CD4-positive, alpha-beta T cell treated with Interferon gamma for 1 hour (primary cell): ENCODE results near the gene METTL17.
"Not testable (repeated sequence)": the region's sequence is repeated elsewhere in the genome, so short reads cannot be mapped to it uniquely, and the experiment has no call there.

ENCODE experiments used
- DNase-seq: peaks from one replicate; pipeline ENCODE4 v3.0.0-alpha.2; 2020

The METTL17 gene, protein sequence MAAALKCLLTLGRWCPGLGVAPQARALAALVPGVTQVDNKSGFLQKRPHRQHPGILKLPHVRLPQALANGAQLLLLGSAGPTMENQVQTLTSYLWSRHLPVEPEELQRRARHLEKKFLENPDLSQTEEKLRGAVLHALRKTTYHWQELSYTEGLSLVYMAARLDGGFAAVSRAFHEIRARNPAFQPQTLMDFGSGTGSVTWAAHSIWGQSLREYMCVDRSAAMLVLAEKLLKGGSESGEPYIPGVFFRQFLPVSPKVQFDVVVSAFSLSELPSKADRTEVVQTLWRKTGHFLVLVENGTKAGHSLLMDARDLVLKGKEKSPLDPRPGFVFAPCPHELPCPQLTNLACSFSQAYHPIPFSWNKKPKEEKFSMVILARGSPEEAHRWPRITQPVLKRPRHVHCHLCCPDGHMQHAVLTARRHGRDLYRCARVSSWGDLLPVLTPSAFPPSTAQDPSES

GRCh38 chr14:20989787-20990600 is at the start of gene METTL17:
METTL17 (plus strand) TSS chr14:20989980; CDS start chr14:20990003, 23 bp downstream.
- peak; percentile 86 for DNase-seq

- peak; percentile 3 for DNase-seq
Observed at GRCh38 chr14:20945146-20945545, 44.6 kb upstream of the METTL17 start.

DNA sequence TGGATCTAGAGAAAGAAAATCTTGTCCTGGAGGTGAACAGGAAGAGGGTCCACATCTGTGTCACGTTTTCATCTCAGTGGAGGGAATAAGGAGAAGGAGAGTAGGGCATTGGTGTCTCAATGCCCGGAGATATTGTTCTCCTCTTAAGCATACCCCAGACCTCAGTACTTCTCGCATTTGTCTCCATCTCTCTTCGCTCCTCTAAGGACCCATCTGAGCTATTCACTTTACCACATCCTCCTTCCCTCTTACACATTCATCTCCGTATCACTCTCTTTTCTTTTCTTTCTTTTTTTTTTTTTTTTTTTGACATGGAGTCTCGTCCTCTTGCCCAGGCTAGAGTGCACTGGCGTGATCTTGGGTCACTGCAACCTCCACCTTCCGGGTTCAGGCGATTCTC is 43.1 kb upstream of the METTL17 start:
- DNase-seq = not testable (repeated sequence)

DNA sequence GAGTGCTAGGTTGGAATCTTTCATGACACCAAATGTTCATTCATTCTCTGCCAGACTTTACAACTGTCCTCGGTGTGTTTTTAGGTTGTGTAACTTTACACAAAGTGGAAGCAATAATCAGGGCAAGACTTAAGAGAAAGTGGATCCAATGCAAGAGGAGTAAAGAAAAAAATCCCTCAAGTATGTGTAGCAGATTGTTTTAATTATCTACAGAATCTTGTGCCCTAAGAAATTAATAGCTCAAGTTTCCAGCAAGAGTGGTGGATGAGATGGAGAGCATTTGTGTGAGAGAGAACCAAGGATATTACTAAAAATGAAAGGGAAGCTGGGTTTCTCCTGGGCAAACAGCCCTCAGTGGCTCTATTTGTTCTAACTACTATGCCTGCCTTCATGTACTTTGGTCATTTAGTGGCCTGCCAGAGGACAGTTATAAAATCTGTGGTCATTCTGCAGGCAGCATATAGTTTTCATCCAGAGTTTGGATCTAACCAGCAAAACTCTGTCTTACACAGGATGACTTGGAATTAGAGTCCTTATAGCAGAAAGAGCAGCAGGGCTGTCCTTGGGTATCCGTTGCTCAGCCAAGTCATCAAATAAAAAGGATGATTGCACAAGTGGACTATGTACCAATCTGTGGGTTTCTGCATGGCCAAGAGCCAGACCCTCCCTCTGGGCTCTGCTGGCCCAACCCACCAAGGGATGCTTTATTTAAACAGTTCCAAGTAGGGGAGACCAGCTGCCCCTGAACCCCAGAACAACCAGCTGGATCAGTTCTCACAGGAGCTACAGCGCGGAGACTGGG is 34.8 kb upstream of the METTL17 start, which contains the start of gene RNASE2:
Gene RNASE2 (plus strand): TSS at position 752 of the 802 bp plus-strand sequence. CDS start 285 bp downstream, outside the sequence.
- DNase-seq = peak; percentile 2

- not testable (repeated sequence) for DNase-seq
Observed at GRCh38 chr14:20955538-20955873, 34.3 kb upstream of the METTL17 start.

GRCh38 chr14:20956376-20956976 is 33.3 kb upstream of the METTL17 start:
- no peak for DNase-seq

DNA sequence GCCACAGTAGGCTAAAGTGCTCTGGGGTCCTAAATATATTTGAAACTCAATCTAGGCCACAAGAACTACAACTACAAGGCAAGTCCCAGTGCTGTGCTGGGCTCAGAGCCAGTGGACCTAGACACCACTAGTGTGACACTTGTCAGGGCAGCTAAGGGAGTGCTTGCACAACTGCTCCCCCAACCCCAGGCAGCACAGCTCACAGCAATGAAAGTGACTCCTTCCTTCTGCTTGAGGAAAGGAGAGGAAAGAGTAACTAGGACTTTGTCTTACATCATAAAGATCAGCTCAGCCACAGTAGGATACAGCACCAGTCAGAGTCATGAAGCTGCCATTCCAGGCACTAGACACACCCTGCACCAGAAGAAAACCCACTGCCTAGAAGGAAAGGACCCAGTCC is 30.8 kb upstream of the METTL17 start:
- DNase-seq = not testable (repeated sequence)

GRCh38 chr14:20969336-20969735 is 20.4 kb upstream of the METTL17 start:
- DNase-seq = no peak

GRCh38 chr14:20970647-20970982 is 19.2 kb upstream of the METTL17 start:
- DNase-seq = no peak

DNA sequence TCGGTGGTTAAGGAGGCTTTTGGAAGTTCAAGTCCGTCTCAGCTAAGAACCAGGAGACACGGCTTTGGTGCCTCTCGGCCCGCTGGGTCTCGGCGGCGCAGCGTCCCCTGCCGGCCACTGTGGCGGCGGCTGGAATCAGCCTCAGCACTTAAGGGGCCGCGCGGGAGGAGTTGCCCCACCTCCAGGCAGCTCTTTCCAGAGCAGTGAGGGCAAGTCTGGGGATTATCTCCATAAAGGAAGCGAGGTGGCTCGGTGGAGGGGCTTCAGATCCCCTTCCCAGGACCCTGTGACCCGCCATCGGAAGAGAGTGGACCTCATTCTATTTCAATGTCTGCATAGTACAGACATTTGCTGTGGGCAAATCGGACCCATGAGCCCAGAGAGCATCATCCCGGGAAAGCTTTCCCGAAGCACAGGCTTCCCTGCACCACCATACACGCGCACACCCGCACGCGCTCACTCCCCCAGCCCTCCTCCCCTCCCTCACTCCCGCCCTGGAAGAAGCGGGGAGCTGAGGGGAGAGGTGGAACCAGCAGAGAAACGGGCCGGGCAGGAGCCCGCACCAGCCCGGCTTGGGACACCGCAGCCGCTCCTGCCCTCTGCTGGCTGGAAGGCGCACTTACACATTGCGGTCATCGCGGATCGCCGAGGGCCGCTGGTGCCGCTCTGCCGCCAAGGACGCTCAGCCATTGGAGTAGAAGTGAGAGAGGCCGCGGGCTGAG is 18.6 kb upstream of the METTL17 start:
- peak; percentile 78 for DNase-seq

DNA sequence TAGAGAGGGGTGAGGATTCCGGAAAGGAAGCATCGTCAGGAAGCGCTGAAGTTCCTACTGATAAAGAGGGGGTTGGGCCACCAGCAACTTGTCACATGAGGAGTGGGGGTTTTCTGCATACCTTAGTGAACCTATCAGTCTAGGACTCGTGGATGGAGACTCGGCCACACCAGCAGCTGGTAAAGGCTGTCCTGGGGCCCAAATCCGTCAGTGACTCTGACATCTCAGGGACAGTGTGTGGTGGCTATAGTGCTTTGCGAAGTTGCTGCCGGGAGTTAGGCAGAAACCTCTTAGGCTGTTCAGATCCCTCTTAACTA is 18.1 kb upstream of the METTL17 start:
- DNase-seq = no peak

DNA sequence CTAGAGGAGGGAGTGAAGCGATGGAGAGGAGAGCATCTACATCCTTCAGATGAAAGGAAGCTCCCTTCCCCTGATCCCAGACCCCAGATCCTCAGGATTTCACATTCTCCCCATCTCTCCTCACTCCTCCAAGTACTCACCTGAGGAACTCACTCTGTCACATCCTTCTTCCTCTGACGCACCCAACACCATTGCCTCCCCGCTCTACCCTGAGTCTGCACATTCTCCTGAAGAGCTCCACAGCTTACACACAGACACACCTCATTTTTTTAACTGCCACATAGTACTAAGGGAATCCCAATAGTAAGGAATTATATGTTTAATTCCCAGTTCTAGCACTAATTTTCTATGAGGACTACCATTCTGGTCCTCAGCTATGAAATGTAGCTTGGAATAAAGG is 16.3 kb upstream of the METTL17 start:
- DNase-seq = no peak

DNA sequence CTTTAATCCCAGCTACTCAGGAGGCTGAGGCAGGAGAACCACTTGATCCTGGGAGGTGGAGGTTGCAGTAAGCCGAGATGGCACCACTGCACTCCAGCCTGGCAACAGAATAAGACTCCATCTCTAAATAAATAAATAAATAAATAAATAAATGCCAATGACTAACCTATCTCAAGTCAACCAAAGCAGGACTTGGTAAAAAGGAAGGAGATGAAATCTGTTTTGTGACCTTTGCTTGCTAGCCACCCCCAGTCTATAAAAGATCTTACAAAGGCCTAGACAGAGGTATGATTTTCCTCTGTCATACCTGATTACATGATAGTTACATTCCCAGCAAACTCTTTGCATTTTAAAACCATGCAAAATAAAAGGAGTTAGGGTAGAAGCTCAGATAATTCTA is 13.5 kb upstream of the METTL17 start:
- DNase-seq = no peak

- no peak for DNase-seq
Observed at GRCh38 chr14:20978687-20979086, 11.1 kb upstream of the METTL17 start.

GRCh38 chr14:20980906-20981305 is 8.9 kb upstream of the METTL17 start:
- DNase-seq = no peak

DNA sequence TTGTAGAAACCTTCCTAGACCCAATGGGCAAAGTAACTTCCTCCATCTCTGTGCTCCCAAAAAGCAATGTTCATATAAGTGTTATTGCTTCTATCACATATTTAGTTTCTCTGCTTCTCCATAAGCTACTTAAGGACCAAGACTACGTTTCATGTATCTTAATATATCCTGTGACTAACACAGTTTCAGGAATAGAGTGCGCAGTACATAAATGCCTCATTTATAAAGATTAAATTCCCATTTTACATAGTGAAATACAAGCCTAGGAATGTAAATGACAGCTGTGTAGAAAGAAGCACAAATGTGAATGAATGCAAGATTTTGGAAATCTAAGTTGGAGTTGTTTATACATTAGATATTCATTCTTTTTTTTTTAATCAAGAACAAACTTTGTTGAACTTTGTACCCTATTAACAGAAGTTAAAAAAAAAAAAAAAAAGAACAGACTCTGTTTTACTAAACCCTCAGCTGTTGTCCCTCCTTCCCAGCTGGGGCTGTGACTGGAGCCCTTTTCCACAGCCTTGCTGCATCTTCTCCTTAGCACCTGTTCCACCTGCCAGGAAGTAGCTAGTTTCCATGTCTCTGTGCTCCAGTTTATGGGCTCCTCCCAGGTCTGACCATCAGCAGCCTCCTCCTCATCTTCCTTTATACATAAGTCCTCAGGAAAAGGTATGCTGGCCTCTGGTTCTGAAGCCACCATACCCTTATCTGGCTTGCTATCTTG is 7.0 kb upstream of the METTL17 start:
- no peak for DNase-seq

DNA sequence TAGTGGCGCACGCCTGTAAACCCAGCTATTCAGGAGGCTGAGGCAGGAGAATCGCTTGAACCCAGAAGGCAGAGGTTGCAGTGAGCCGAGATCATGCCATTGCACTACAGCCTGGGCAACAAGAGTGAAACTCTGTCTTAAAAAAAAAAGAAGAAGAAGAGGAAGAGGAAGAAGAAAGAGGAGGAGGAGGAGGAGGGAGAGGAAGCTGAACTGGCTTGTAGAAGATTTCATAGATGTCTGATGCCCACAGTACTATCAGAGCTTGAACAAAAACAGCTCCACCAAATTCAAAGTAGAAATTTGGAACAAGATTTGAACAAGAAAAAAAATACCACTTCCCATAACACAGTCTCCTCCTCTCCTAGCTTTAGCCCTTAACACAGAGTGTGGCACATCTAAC is 4.1 kb upstream of the METTL17 start:
- DNase-seq = not testable (repeated sequence)

DNA sequence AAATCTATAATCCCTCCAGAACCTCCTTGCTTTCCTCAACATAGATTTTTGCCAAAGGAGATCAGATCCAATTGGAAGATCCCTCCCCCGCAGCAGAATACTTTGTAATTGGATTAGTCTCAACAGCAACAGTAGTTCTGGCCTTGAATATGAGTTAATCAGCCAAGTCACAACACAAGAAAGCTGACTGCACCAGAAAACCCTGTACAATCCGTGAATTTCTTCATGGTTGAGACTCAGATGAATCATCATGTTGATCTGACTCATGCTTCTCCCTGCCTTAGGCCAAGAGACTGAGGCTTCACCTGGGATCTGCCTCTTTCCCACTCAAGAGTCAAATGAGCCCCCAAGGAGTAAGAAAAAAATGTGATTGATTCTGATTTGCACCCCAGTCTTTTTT is 3.0 kb upstream of the METTL17 start:
- DNase-seq = no peak

DNA sequence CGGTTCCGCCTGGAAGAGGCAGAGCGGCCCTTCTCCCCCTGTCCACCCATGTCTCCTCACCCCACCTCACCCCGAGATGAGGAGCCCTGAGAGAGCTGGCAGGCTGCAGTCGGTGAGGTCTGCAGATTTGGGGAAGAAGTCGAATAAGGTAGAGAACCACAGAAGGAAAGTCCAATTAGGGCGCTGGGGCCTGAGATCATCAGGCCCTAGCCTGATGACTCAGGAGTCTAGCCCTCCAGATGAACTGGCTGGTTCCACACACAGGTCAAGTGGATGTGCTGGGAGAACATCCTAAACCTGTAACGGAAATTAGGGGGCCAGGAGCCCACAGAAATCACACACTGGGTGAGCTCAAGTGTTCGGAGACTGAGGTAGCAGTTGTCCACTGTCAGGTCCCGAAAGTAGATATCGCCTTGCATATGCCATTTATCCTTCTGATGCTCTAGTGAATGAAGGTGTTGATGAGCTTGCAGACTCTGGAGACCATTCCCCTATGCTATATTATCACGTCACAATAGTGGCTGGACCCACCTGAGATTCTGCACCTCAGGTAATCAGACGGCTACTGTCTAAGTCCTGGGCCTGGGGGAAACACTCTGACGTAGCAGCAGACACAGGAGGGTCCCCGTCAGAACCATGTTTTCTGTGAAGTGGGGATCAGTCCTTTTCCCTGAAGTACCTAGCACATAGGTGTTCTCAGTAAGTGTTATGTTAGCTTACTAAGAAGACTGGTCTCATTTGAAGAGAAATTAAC is 886 bp upstream of the METTL17 start:
- no peak for DNase-seq

- DNase-seq = no peak
Observed at GRCh38 chr14:20989471-20989786, 351 bp upstream of the METTL17 start.

GRCh38 chr14:20996521-20996920 is 6.7 kb downstream of the METTL17 start:
- no peak for DNase-seq
